ENCODE results near the gene SLC23A2. TPM values are rescaled to one million over a fixed set of nuclear protein-coding genes. Genes with fewer than 3 reads are reported as not detected.
A peak's percentile ranks its signal among the peaks of the same experiment; 100 is the strongest.

Gene SLC23A2
- total and polyA plus RNA-seq, 4 donors: 9.1 to 48.4 (median 14.7) TPM

- DNase-seq (ENCODE audit: low spot score): no peak
- WGBS: 98% methylated on average over 14 of the region's 14 CpGs
- no peak for TF ChIP-seq HNF4G (IDR thresholded peaks at IDR 0.05)
- TF ChIP-seq CTCF (IDR thresholded peaks at IDR 0.05; ENCODE audit: low read depth, low read length, missing input control): no peak
Observed at GRCh38 chr20:4862661-4863060, 138.6 kb downstream of the SLC23A2 start.

GRCh38 chr20:4861961-4862360 lies 139.3 kb downstream of the SLC23A2 start:
- 90% methylated on average over 11 of the region's 11 CpGs for WGBS
- Histone ChIP-seq H3K27me3 (ENCODE audit: control insufficient read depth in 4 of 4, insufficient read depth in 4 of 4, low read length in 3 of 4) (no peaks in the 10 kb centered on the region), H3K27ac (ENCODE audit: low read depth in 1 of 2, low read length in 2 of 2) (no peak overlapping the region), H3K36me3 (ENCODE audit: control insufficient read depth in 4 of 4, insufficient read depth in 3 of 4, low read depth in 1 of 4, low read length in 3 of 4) (peaks cover 14 to 86% (median 74%) of the 10 kb centered on the region in 4 donors), H3K4me1 (ENCODE audit: control insufficient read depth in 4 of 4, insufficient read depth in 4 of 4, low read length in 3 of 4) (peaks cover 0 to 4% (median 0%) of the 10 kb centered on the region in 4 donors), H3K4me3 (ENCODE audit: low read depth in 1 of 3, low read length in 3 of 3) (no peak overlapping the region), H3K9me3 (ENCODE audit: control insufficient read depth in 4 of 4, low read length in 3 of 4) (no peaks in the 10 kb centered on the region), H3K9ac (ENCODE audit: low read depth in 1 of 2, low read length in 2 of 2) (no peak overlapping the region)
- TF ChIP-seq REST (IDR thresholded peaks at IDR 0.05) (peak; percentile 39), RXRA (IDR thresholded peaks at IDR 0.05) (no peak)
- DNase-seq (ENCODE audit: low spot score): no peak

More at GRCh38 chr20:4862661-4863060, 138.6 kb downstream of the SLC23A2 start:
- H3K27me3 ChIP-seq (ENCODE audit: control insufficient read depth in 4 of 4, insufficient read depth in 4 of 4, low read length in 3 of 4): no peaks in the 10 kb centered on the region
- no peak overlapping the region for H3K9ac ChIP-seq (ENCODE audit: low read depth in 1 of 2, low read length in 2 of 2)
- H3K36me3 ChIP-seq (ENCODE audit: control insufficient read depth in 4 of 4, insufficient read depth in 3 of 4, low read depth in 1 of 4, low read length in 3 of 4): peaks cover 12 to 84% (median 69%) of the 10 kb centered on the region in 4 donors
- H3K4me1 ChIP-seq (ENCODE audit: control insufficient read depth in 4 of 4, insufficient read depth in 4 of 4, low read length in 3 of 4): peaks cover 0 to 3% (median 2%) of the 10 kb centered on the region in 4 donors
- H3K9me3 ChIP-seq (ENCODE audit: control insufficient read depth in 4 of 4, low read length in 3 of 4): no peaks in the 10 kb centered on the region
- no peak overlapping the region for H3K4me3 ChIP-seq (ENCODE audit: low read depth in 1 of 3, low read length in 3 of 3)
- no peak overlapping the region for H3K27ac ChIP-seq (ENCODE audit: low read depth in 1 of 2, low read length in 2 of 2)

GRCh38 chr20:4858000-4858399 lies 143.3 kb downstream of the SLC23A2 start:
- H3K4me1 ChIP-seq (ENCODE audit: control insufficient read depth in 4 of 4, insufficient read depth in 4 of 4, low read length in 3 of 4): peaks cover 0 to 17% (median 6%) of the 10 kb centered on the region in 4 donors
- H3K9ac ChIP-seq (ENCODE audit: low read depth in 1 of 2, low read length in 2 of 2): no peak overlapping the region
- no peak overlapping the region for H3K4me3 ChIP-seq (ENCODE audit: low read depth in 1 of 3, low read length in 3 of 3)
- no peak for DNase-seq (ENCODE audit: low spot score)
- TF ChIP-seq HNF4G (IDR thresholded peaks at IDR 0.05) (no peak), JUND (IDR thresholded peaks at IDR 0.05) (no peak), HNF4A (conservative IDR thresholded peaks at IDR 0.05) (no peak), FOXA2 (IDR thresholded peaks at IDR 0.05) (no peak), ZBTB33 (IDR thresholded peaks at IDR 0.05) (no peak), YY1 (IDR thresholded peaks at IDR 0.05) (no peak), CTCF (IDR thresholded peaks at IDR 0.05; ENCODE audit: low read depth, low read length, missing input control) (no peak), REST (IDR thresholded peaks at IDR 0.05) (no peak), RXRA (IDR thresholded peaks at IDR 0.05) (no peak), SP1 (IDR thresholded peaks at IDR 0.05) (no peak)
- H3K27me3 ChIP-seq (ENCODE audit: control insufficient read depth in 4 of 4, insufficient read depth in 4 of 4, low read length in 3 of 4): no peaks in the 10 kb centered on the region
- WGBS: 97% methylated on average over 3 of the region's 3 CpGs
- no peak overlapping the region for H3K27ac ChIP-seq (ENCODE audit: low read depth in 1 of 2, low read length in 2 of 2)
- no peaks in the 10 kb centered on the region for H3K9me3 ChIP-seq (ENCODE audit: control insufficient read depth in 4 of 4, low read length in 3 of 4)
- peaks cover 16 to 72% (median 68%) of the 10 kb centered on the region in 4 donors for H3K36me3 ChIP-seq (ENCODE audit: control insufficient read depth in 4 of 4, insufficient read depth in 3 of 4, low read depth in 1 of 4, low read length in 3 of 4)

Data from liver (tissue), 9 donors.